ENCODE data around the gene CCDC3.
"Not testable (repeated sequence)": the region's sequence is repeated elsewhere in the genome, so short reads cannot be mapped to it uniquely, and the experiment has no call there.

Gene CCDC3

GRCh38 chr10:13001041-13001886 lies at the start of gene CCDC3:
TSS of gene CCDC3 (minus strand) at chr10:13001713. CDS start at chr10:13001570, 143 bp downstream.
- DNase-seq: peak; percentile 50

GRCh38 chr10:13051126-13051694 lies 49.7 kb upstream of the CCDC3 start:
- DNase-seq: no peak

GRCh38 chr10:13049774-13050420 lies 48.4 kb upstream of the CCDC3 start:
- DNase-seq: no peak

GRCh38 chr10:13048762-13049161 lies 47.2 kb upstream of the CCDC3 start:
- no peak for DNase-seq

GRCh38 chr10:13047529-13048206 lies 46.2 kb upstream of the CCDC3 start:
- no peak for DNase-seq

- no peak for DNase-seq
These were observed 45.5 kb upstream of the CCDC3 start for GRCh38 chr10:13046851-13047528.

- no peak for DNase-seq
These were observed 42.0 kb upstream of the CCDC3 start for GRCh38 chr10:13043520-13043919.

GRCh38 chr10:13039761-13040160 lies 38.2 kb upstream of the CCDC3 start:
- DNase-seq: no peak

- DNase-seq: peak; percentile 17
These were observed 36.9 kb upstream of the CCDC3 start for GRCh38 chr10:13038391-13038790.

- no peak for DNase-seq
These were observed 36.3 kb upstream of the CCDC3 start for GRCh38 chr10:13037832-13038231.

- no peak for DNase-seq
These were observed 35.3 kb upstream of the CCDC3 start for GRCh38 chr10:13036841-13037240.

- DNase-seq: not testable (repeated sequence)
These were observed 34.2 kb upstream of the CCDC3 start for GRCh38 chr10:13035731-13036130.

- DNase-seq: no peak
These were observed 25.4 kb upstream of the CCDC3 start for GRCh38 chr10:13026873-13027272.

- no peak for DNase-seq
These were observed 22.2 kb upstream of the CCDC3 start for GRCh38 chr10:13023754-13024153.

- DNase-seq: no peak
These were observed 17.8 kb upstream of the CCDC3 start for GRCh38 chr10:13019280-13019679.

- no peak for DNase-seq
These were observed 16.7 kb upstream of the CCDC3 start for GRCh38 chr10:13018171-13018570.

GRCh38 chr10:13016886-13017285 lies 15.4 kb upstream of the CCDC3 start:
- DNase-seq: no peak

- DNase-seq: no peak
These were observed 14.9 kb upstream of the CCDC3 start for GRCh38 chr10:13016426-13016825.

GRCh38 chr10:13006037-13006436 lies 4.5 kb upstream of the CCDC3 start:
- no peak for DNase-seq

- DNase-seq: peak; percentile 59
These were observed 2.2 kb upstream of the CCDC3 start for GRCh38 chr10:13003759-13004158.

- no peak for DNase-seq
These were observed 1.5 kb upstream of the CCDC3 start for GRCh38 chr10:13003004-13003403.

- no peak for DNase-seq
These were observed 337 bp upstream of the CCDC3 start for GRCh38 chr10:13001887-13002212.

- DNase-seq: no peak
These were observed 1.1 kb downstream of the CCDC3 start for GRCh38 chr10:13000431-13000830.

All from hematopoietic multipotent progenitor cell treated with erythropoietin and hydrocortisone succinate and interleukin-3 and kit ligand, for 4 days (in vitro differentiated cells).